HepG2 (cell line): ENCODE data around the gene AAR2. TPM values are rescaled to one million over a fixed set of nuclear protein-coding genes. Genes with fewer than 3 reads are reported as not detected.

Experiments used
- ATAC-seq: fragments of 200-7000 bp; cut with Tn5 transposase; 3 replicates; pipeline ENCODE4 v1.9.1; 2020; ENCODE audit warnings: mild to moderate bottlenecking, moderate library complexity
- BruUV-seq: library from RNA; stranded (reverse); fragments of 400-500 nt; replicated peaks from 2 replicates; lab custom pipeline; 2021; lab: Mats Ljungman, UMichigan
- CTCF ChIA-PET: fragments of 300-600 bp; formaldehyde crosslinking; extraction: SDS; loops from one replicate; lab custom pipeline; 2021; ENCODE audit warnings: low total read pairs, inconsistent platforms, low intra/inter-chr PET ratio; lab: Yijun Ruan, JAX
- POLR2A ChIA-PET: fragments of 350-600 bp; sonication (Branson Sonifier 250); formaldehyde crosslinking; loops from one replicate; lab custom pipeline; 2020; ENCODE audit warnings: antibody characterized with exemption, inconsistent platforms; lab: Yijun Ruan, JAX
- DNase-seq: peaks from one replicate; pipeline ENCODE4 v3.0.0-alpha.2; 2015; ENCODE audit warnings: low spot score
- FAIRE-seq: peaks from 3 replicates; lab custom pipeline; 2011; peaks lifted over from hg19 to GRCh38; lab: Jason Lieb, UNC
- H2AFZ ChIP-seq: one replicate; pipeline ENCODE4 v1.6.1; 2011; ENCODE audit warnings: low read length, inconsistent platforms
- H3K27ac ChIP-seq: fragments of 300-600 bp; 3 replicates; pipeline ENCODE4 v1.8.0; 2011; ENCODE audit warnings: mixed run types, mild to moderate bottlenecking, mixed read lengths, low read length, inconsistent platforms; ENCODE audit not compliant: insufficient read depth; ENCODE audit errors: extremely low read length
- H3K27me3 ChIP-seq, 2 experiments: fragments of 200-600 bp in 1 of 2; 2 replicates in 1 of 2; 3 replicates in 1 of 2; pipeline versions ENCODE4 v1.6.0 to v1.8.0; 2011; ENCODE audit warnings: low read length in 2 of 2, mild to moderate bottlenecking in 2 of 2, moderate library complexity in 2 of 2, inconsistent platforms in 1 of 2; ENCODE audit not compliant: insufficient read depth in 2 of 2, control insufficient read depth in 1 of 2
- H3K36me3 ChIP-seq, 2 experiments: fragments of 200-600 bp in 1 of 2; replicated peaks in 1 of 2; 2 replicates in 1 of 2; 3 replicates in 1 of 2; pipeline versions ENCODE4 v1.5.1 to v1.8.0; 2011; ENCODE audit warnings: low read length in 2 of 2, inconsistent platforms in 1 of 2; ENCODE audit not compliant: insufficient read depth in 2 of 2, control insufficient read depth in 1 of 2
- H3K4me1 ChIP-seq: 2 replicates; pipeline ENCODE4 v1.5.1; 2012; ENCODE audit warnings: low read length, inconsistent platforms; ENCODE audit not compliant: insufficient read depth
- H3K4me2 ChIP-seq: 2 replicates; pipeline ENCODE4 v1.6.0; 2011; ENCODE audit warnings: low read depth, low read length, inconsistent platforms
- H3K4me3 ChIP-seq, 3 experiments: fragments of 200-600 bp in 1 of 3; sonication (generic), shearing (Covaris generic) in 1 of 3; replicated peaks in 1 of 3; 2 replicates each; pipeline ENCODE4 v1.5.1; 2011 to 2016; ENCODE audit warnings: low read length in 3 of 3, inconsistent platforms in 2 of 3, low read depth in 2 of 3, mild to moderate bottlenecking in 2 of 3, control low read depth in 1 of 3, mixed read lengths in 1 of 3; ENCODE audit not compliant: insufficient read depth in 1 of 3
- H3K79me2 ChIP-seq: one replicate; pipeline ENCODE4 v1.6.1; 2011; ENCODE audit warnings: low read length, inconsistent platforms; ENCODE audit not compliant: insufficient read depth
- H3K9ac ChIP-seq: 2 replicates; pipeline ENCODE4 v1.6.0; 2011; ENCODE audit warnings: mild to moderate bottlenecking, low read depth, low read length, inconsistent platforms; ENCODE audit not compliant: insufficient read depth
- H3K9me3 ChIP-seq: 2 replicates; pipeline ENCODE4 v1.5.1; 2012; ENCODE audit warnings: mild to moderate bottlenecking, low read length
- H4K20me1 ChIP-seq: 2 replicates; pipeline ENCODE4 v1.6.0; 2011; ENCODE audit warnings: inconsistent platforms, mild to moderate bottlenecking, low read length, moderate library complexity; ENCODE audit not compliant: insufficient read depth
- AFF4 ChIP-seq: sonication (generic); formaldehyde crosslinking; IDR thresholded peaks from 2 replicates; pipeline ENCODE4 v1.4.0; 2020; ENCODE audit warnings: missing genetic modification reagents
- AHDC1 ChIP-seq: sonication (generic); formaldehyde crosslinking; IDR thresholded peaks from 2 replicates; pipeline ENCODE4 v1.5.1; 2020; ENCODE audit warnings: mild to moderate bottlenecking, missing genetic modification reagents, borderline replicate concordance
- CHCHD3 ChIP-seq: sonication (generic); formaldehyde crosslinking; IDR thresholded peaks from 2 replicates; pipeline ENCODE4 v1.8.0; 2022; ENCODE audit warnings: mild to moderate bottlenecking, missing genetic modification reagents, moderate library complexity
- EHMT2 ChIP-seq: fragments of 200-600 bp; sonication (generic); IDR thresholded peaks from 2 replicates; pipeline ENCODE4 v1.7.0; 2017; ENCODE audit warnings: antibody characterized with exemption, low read depth, low read length, borderline replicate concordance
- KDM2A ChIP-seq: sonication (generic); formaldehyde crosslinking; IDR thresholded peaks from 2 replicates; pipeline ENCODE4 v1.4.0; 2020; ENCODE audit warnings: low read depth, missing genetic modification reagents, borderline replicate concordance
- MEIS2 ChIP-seq: sonication (generic); formaldehyde crosslinking; IDR thresholded peaks from 2 replicates; pipeline ENCODE4 v1.9.0; 2021; ENCODE audit warnings: mild to moderate bottlenecking, missing genetic modification reagents
- NFE2L1 ChIP-seq: sonication (generic); formaldehyde crosslinking; IDR thresholded peaks from 2 replicates; pipeline ENCODE4 v1.4.0; 2020; ENCODE audit warnings: missing genetic modification reagents, mild to moderate bottlenecking, borderline replicate concordance
- WGBS: methylation state at CpG from one replicate; pipeline ENCODE4 v1.1.6; 2017; ENCODE audit warnings: low lambda C conversion rate; 5-methylcytosine and 5-hydroxymethylcytosine counted together
- in situ Hi-C: cut with HindIII; loops from 2 replicates; pipeline ENCODE4 v1.10.0; 2017; ENCODE audit warnings: low pct_unique_long_range_greater_than_20kb; ENCODE audit not compliant: extremely low pct_ligation_motif_present
- intact Hi-C: fragments of 100-400 bp; cut with micrococcal nuclease; formaldehyde crosslinking; loops from one replicate; pipeline ENCODE4 v1.10.0; 2022; ENCODE audit not compliant: unreplicated experiment
- polyA plus RNA-seq, 8 experiments: library from polyadenylated mRNA; depleted of rRNA in 3 of 8; stranded (reverse) in 7 of 8; unstranded in 1 of 8; fragments of >200 nt; fragmentation: Illumina TruSeq in 4 of 8; extraction: Trizol in 4 of 8; gene quantifications; 2 replicates each; pipeline versions ENCODE4 v1.2.1 to v1.2.3, GENCODE V29; 2011 to 2016; ENCODE audit warnings: low read depth in 4 of 8, missing spikeins in 1 of 8, mixed read lengths in 1 of 8; ENCODE audit not compliant: insufficient read depth in 1 of 8
- total RNA-seq, 5 experiments: library from RNA; depleted of rRNA; stranded (reverse); fragments of >200 nt; fragmentation: Illumina TruSeq; extraction: Trizol; gene quantifications; 2 replicates each; pipeline ENCODE4 v1.2.3, GENCODE V29; 2016; ENCODE audit warnings: low read depth in 1 of 5

Gene AAR2
- total and polyA plus RNA-seq, 2 of the 13 experiments (the other 11 are each of a cell fraction or from before 2014, with no cell fraction given), result 45.2 to 46.2 TPM

GRCh38 chr20:36197271-36197670 lies 39.0 kb upstream of the AAR2 start:
- Histone ChIP-seq H3K9me3 (no peaks in the 10 kb centered on the region), H3K36me3 (peaks cover 27 to 30% of the 10 kb centered on the region in 2 experiments), H3K4me2 (no peak overlapping the region), H3K9ac (no peak overlapping the region), H3K27me3 (no peaks in the 10 kb centered on the region), H3K27ac (no peak overlapping the region), H4K20me1 (no peaks in the 10 kb centered on the region), H2AFZ (no peak overlapping the region), H3K4me1 (no peaks in the 10 kb centered on the region), H3K4me3 (no peak overlapping the region), H3K79me2 (no peaks in the 10 kb centered on the region)
- ChIA-PET CTCF (interaction anchor here (3.5 kb wide), 1 partner anchor 203 kb away, joined by 34 read pairs; no protein-coding TSS in a partner anchor), POLR2A (interaction anchor here (1.5 kb wide), 1 partner anchor 13 kb away, joined by 6 read pairs; no protein-coding TSS in a partner anchor)
- 97% methylated on average over 2 of the region's 2 CpGs for WGBS
- DNase-seq (no peak), ATAC-seq (no peak), FAIRE-seq (no peak)
- intact Hi-C loops, result no loop called here
- no TSS peak for BruUV-seq
- in situ Hi-C loops, result loop anchor here (5.0 kb wide), 2 partner anchors 40 to 205 kb away; no protein-coding TSS in a partner anchor
- TF ChIP-seq AFF4, result no peak
- TF ChIP-seq CHCHD3 (CRISPR knock-in tag), result no peak
- no peak for TF ChIP-seq AHDC1 (CRISPR knock-in tag)
- no peak for TF ChIP-seq EHMT2
- no peak for TF ChIP-seq NFE2L1 (CRISPR knock-in tag)
- no peak for TF ChIP-seq KDM2A (CRISPR knock-in tag)
- TF ChIP-seq MEIS2 (CRISPR knock-in tag), result 0 out of 2 replicates have a peak, but pooled peaks have one; percentile 30
